ENCODE data around the gene TMEM203. TPM values are rescaled to one million over a fixed set of nuclear protein-coding genes. Genes with fewer than 3 reads are reported as not detected.
A peak's percentile ranks its signal among the peaks of the same experiment; 100 is the strongest.

TMEM203 gene
- total and polyA plus RNA-seq, 2 of the 13 experiments (the other 11 are each of a cell fraction or from before 2014, with no cell fraction given): 23.4 to 36.7 TPM

- TF ChIP-seq BCLAF1 (IDR thresholded peaks at IDR 0.05) (no peak), ZNF10 (CRISPR knock-in tag; IDR thresholded peaks at IDR 0.05; ENCODE audit: borderline replicate concordance, low read depth) (no peak), ISL2 (CRISPR knock-in tag; IDR thresholded peaks at IDR 0.05) (no peak), ZNF136 (CRISPR knock-in tag; IDR thresholded peaks at IDR 0.05; ENCODE audit: low read depth) (no peak), ZNF232 (CRISPR knock-in tag; IDR thresholded peaks at IDR 0.05; ENCODE audit: borderline replicate concordance) (no peak), SIN3B (IDR thresholded peaks at IDR 0.05; ENCODE audit: low read length) (no peak; the same call in 1 of the 2 replicates), FIP1L1 (IDR thresholded peaks at IDR 0.05; ENCODE audit: borderline replicate concordance, insufficient read depth, low read depth, low read length) (no peak), CC2D1A (CRISPR knock-in tag; IDR thresholded peaks at IDR 0.05) (no peak), KAT2B (IDR thresholded peaks at IDR 0.05; ENCODE audit: borderline replicate concordance, low read depth, low read length) (no peak), THAP8 (CRISPR knock-in tag; IDR thresholded peaks at IDR 0.05; ENCODE audit: borderline replicate concordance) (0 out of 2 replicates have a peak, but pooled peaks have one; percentile 44), CREM (IDR thresholded peaks at IDR 0.05) (no peak), CREM (CRISPR knock-in tag; IDR thresholded peaks at IDR 0.05) (no peak), AGO1 (IDR thresholded peaks at IDR 0.05; ENCODE audit: low read depth, low read length, poor library complexity, severe bottlenecking) (no peak), ZNF33B (CRISPR knock-in tag; IDR thresholded peaks at IDR 0.05) (no peak), ZNF484 (CRISPR knock-in tag; IDR thresholded peaks at IDR 0.05; ENCODE audit: borderline replicate concordance, low read depth) (no peak), ZBTB26 (CRISPR knock-in tag; IDR thresholded peaks at IDR 0.05; ENCODE audit: borderline replicate concordance) (peak; percentile 44; the same call in 1 of the 2 replicates), SP140L (CRISPR knock-in tag; IDR thresholded peaks at IDR 0.05; ENCODE audit: borderline replicate concordance) (no peak), TBX2 (CRISPR knock-in tag; IDR thresholded peaks at IDR 0.05; ENCODE audit: borderline replicate concordance) (peak; percentile 49; the same call in 1 of the 2 replicates), WIZ (CRISPR knock-in tag; IDR thresholded peaks at IDR 0.05) (no peak), POLR2A (IDR thresholded peaks at IDR 0.05; ENCODE audit: insufficient read depth in 1 of 2, low read depth in 2 of 2, low read length in 2 of 2) (no peak), GRHL1 (CRISPR knock-in tag; conservative IDR thresholded peaks at IDR 0.05) (no peak), ZNF780A (CRISPR knock-in tag; IDR thresholded peaks at IDR 0.05) (no peak), NFRKB (IDR thresholded peaks at IDR 0.05) (no peak)
Observed at GRCh38 chr9:137235424-137236237, 30.2 kb upstream of the TMEM203 start (continued).
